HG03575 (cell line): ENCODE results near the gene MYL9.
"Not testable (repeated sequence)": the region's sequence is repeated elsewhere in the genome, so short reads cannot be mapped to it uniquely, and the experiment has no call there.

Source experiments
- ATAC-seq: cut with Tn5 transposase; IDR thresholded peaks from one replicate; pipeline ENCODE4 v1.9.1; 2021; ENCODE audit not compliant: unreplicated experiment, insufficient number of reproducible peaks, low FRiP score; ENCODE audit errors: extremely low read depth

MYL9 gene

GRCh38 chr20:36547186-36548005 is 6.1 kb downstream of the MYL9 start:
- ATAC-seq = no peak

DNA sequence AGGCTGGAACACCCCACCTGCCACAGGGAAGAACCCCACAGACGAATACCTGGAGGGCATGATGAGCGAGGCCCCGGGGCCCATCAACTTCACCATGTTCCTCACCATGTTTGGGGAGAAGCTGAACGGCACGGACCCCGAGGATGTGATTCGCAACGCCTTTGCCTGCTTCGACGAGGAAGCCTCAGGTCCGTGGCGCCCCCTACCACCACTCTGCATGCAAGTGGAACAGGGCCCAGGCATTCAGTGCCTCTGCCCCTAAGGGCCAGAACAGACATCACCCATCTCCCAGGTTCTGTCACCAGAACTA is 6.6 kb downstream of the MYL9 start:
- no peak for ATAC-seq

DNA sequence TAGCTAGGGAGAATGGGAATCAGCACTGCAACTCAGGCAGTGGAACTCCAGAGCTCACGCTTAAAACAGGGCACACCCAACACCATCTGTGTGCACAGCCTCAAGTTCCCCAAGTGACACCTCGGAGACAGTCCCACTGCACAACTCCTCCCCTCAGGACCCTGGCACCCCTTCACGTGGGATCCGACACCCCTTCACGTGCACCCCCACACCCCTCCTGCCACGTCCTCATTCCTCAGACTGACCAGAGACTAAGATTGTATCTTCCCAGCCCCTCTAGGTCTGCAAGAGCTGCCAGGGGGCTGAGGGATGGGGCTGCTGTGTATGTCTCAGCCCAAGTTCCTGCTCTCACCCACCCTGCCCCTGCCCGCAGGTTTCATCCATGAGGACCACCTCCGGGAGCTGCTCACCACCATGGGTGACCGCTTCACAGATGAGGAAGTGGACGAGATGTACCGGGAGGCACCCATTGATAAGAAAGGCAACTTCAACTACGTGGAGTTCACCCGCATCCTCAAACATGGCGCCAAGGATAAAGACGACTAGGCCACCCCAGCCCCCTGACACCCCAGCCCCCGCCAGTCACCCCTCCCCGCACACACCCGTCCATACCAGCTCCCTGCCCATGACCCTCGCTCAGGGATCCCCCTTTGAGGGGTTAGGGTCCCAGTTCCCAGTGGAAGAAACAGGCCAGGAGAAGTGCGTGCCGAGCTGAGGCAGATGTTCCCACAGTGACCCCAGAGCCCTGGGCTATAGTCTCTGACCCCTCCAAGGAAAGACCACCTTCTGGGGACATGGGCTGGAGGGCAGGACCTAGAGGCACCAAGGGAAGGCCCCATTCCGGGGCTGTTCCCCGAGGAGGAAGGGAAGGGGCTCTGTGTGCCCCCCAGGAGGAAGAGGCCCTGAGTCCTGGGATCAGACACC is 7.6 kb downstream of the MYL9 start:
- ATAC-seq = no peak

DNA sequence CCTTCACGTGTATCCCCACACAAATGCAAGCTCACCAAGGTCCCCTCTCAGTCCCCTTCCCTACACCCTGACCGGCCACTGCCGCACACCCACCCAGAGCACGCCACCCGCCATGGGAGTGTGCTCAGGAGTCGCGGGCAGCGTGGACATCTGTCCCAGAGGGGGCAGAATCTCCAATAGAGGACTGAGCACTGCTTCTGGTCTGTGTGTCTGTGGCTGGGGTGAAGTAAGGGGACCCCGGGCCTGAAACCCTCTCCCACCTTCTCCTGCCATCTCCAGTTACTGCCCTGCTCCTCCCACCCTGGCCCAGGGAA is 8.3 kb downstream of the MYL9 start:
- ATAC-seq = no peak

DNA sequence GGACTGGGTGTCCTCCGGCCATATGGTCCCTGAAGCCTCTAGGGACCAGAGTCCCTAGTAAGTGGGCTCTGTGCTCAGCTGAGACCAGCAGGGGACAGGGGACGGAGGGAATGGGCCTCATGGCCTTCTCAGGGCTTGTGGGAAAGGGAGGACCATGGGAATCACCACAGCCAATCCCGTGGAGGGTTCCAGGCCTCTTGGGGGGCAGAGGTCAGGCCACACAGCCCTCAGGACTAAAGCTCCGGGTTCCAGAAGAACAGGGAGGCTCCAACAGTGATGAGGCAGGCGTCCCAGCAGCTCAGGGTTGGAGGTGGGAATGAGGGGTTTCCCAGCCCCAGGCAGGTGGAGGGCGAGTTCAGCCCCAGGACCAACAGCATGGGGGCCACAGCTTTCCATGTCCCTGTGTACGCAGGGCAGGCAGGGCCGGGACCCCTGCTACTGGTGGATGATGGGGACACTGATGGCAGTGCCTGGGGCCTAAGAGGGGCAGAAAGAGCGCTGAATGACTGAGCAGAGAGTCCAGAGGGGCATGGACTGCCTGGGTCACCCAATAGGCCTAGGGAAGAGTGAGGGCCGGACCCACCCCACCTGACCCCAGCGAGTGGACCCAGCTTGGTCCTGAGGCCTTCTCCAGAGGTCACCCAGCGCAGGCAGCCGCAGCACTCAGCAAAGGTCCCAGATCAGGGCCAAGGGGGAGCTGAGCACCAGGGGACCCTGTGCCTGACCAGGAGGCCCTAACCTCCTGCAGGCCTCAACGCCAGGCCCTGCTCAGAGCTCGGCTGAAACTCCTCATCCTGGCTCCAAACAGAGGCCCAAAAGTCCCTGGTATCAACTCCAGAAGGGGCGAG is 8.8 kb downstream of the MYL9 start:
- no peak for ATAC-seq

- ATAC-seq = no peak
Observed at GRCh38 chr20:36550790-36551299, 9.5 kb downstream of the MYL9 start.

GRCh38 chr20:36555248-36555647 is 13.9 kb downstream of the MYL9 start:
- no peak for ATAC-seq

DNA sequence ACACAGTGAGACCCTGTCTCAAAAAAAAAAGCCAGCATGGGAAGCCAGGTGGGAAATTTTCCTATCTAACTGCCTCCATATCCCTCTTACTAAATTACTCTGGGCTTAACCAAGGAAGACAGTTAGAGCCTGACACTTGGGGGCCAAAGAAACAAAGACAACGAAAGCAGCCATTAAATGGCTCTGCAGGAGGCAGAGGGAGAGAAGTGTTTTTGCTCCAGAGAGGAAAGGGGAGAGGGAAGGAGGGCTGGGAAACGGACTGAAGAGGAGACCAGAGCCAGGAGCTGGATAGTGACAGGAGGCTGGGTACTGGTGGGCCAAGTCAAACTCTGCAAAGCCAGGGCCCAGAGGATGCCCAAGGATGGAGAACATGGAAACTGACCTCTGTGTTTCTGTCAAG is 21.4 kb downstream of the MYL9 start:
- no peak for ATAC-seq

- no peak for ATAC-seq
Observed at GRCh38 chr20:36563374-36563773, 22.1 kb downstream of the MYL9 start.

DNA sequence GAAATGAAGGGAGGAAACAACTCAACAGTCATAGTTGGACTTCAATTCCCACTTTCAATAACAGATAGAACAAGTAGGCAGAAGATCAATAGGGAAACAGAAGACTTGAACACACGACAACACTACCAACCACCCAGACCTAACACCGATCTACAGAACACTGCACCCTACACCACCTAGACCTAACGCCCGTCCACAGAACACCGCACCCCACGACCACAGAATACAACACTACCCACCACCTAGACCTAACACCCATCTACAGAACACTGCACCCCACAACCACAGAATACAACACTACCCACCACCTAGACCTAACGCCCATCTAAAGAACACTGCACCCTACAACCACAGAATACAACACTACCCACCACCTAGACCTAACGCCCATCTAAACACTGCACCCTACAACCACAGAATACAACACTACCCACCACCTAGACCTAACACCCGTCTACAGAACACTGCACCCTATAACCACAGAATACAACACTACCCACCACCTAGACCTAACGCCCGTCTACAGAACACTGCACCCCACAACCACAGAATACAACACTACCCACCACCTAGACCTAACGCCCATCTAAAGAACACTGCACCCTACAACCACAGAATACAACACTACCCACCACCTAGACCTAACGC is 22.9 kb downstream of the MYL9 start:
- not testable (repeated sequence) for ATAC-seq

DNA sequence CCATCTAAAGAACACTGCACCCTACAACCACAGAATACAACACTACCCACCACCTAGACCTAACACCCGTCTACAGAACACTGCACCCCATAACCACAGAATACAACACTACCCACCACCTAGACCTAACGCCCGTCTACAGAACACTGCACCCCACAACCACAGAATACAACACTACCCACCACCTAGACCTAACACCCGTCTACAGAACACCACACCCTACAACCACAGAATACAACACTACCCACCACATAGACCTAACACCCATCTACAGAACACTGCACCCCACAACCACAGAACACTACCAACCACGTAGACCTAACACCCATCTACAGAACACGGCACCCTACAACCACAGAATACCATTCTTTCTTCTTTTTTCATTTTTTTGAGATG is 23.4 kb downstream of the MYL9 start:
- not testable (repeated sequence) for ATAC-seq

- no peak for ATAC-seq
Observed at GRCh38 chr20:36565520-36565919, 24.2 kb downstream of the MYL9 start.

DNA sequence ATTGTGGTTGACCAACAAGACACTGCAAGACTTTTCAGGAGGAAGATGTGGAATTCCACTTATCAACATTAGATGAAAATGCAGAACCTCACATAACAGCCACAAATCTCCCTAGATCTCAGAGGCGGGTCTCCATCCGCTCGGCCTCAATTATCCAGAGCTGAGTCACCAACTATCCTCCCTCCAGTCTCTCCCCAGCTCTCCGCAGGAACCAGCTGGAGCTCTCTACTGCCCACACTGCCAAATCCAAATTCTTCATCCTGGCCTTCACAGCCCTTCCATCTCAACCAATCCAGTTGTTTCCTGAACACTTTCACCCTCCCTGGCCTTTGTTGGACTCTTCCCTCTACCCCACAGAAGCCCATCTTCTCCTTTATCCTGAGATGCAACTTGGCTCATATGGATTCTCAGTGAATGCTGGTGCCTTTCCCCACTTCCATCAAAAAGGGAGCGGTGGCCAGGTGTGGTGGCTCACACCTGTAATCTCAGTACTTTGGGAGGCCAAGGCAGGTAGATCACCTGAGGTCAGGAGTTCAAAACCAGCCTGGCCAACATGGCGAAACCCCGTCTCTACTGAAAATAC is 28.6 kb downstream of the MYL9 start:
- no peak for ATAC-seq

DNA sequence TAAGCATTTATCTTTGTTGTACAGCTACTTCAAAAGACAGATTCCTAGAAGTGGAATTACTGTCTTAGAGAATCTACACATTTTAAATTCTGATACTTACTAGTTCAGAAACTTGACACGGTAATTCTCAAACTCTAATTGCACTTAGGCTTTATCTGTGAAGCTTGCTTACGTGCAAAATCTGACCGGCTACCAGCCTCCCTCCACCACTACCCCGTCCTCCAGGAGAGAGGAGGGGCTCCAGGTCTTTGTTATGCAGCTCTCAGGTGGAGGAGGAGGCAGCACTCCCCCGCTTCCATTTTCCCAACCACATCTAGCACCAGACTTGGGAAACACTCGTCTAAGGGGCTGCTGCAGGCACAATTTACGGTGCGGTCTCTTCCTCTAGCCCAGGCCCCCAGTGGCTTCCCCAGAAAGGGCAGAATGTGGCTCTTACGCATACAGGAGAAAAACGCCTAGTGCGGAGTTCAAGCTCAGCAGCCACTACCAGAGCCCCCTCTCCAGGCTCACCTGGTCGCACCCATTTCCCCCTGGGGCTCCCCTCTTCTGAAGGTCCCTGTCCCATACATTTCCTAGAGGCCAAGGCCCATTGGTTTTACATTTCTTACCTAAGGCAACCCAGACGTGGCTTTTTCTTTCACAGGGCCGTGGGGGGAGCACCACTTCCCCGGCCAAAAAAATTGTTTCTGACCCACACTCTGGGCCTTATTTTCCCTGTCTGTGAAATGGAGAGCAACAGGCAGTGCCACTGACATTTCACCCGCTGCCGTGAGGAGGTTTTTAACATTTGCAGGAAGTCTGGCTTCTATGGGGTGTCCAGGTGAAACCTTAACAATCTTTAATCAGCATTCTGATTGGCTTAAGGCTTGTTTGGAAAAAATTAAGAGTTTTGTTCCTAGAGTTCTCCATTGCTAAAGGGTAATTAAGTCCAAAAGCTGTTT is 30.5 kb downstream of the MYL9 start:
- ATAC-seq = no peak

DNA sequence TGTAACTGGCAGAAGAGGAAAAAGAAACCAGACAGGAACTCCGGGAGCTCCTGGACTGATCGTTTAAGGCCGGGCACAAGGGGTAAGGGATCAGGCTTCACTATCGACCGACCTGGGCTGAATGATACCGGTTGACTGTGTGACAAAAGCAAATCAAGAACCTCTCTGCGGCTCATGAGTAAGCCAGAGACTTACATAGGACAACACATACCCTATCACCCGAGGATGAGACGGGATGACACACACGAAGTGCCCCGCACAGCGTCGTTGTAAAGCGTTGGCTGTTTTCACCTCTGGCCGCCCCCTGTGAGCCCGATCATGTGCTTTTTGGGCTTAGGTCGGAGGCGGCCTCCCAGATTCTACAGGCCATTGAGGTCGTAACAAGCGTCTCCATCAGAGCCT is 31.4 kb downstream of the MYL9 start:
- ATAC-seq = no peak

DNA sequence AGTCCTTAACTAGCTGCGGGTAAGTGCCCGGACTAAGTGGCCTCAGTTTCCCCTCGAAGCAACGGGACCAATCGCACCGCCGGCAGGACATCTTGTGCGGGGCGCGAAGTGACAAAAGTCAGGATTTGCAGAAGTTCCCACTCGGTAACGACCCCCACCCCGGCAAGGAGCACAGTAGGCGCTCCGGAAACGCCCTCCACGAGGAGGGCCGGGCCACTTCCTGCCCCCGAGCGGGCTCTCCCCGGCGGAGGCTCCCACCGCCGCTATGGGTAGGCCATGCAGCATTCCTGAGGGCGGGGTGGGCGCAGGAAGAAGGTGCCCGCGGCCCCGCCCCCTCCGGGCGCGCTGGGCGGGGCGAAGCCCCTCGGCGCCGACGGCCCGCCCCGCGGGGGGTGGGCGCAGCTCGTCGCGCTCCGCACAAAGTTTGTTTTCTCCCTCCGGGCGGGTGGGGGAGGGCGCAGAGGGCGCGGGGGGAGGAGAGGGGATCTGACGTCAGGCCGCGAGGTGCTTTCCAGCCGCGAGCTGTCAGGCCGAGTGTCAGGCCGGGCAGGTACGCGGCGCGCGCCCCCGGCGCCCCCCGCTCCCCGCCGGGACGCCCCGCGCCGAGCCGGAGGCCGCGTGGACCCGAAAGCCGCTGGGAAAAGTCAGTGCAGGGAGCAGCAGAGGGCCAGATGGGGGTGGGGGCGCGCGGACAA is 31.9 kb downstream of the MYL9 start, which contains the start of gene TGIF2:
Gene TGIF2, plus strand, starts transcription at position 495 of the 695 bp plus-strand sequence. CDS start 5,178 bp downstream, outside the sequence.
- ATAC-seq = no peak

DNA sequence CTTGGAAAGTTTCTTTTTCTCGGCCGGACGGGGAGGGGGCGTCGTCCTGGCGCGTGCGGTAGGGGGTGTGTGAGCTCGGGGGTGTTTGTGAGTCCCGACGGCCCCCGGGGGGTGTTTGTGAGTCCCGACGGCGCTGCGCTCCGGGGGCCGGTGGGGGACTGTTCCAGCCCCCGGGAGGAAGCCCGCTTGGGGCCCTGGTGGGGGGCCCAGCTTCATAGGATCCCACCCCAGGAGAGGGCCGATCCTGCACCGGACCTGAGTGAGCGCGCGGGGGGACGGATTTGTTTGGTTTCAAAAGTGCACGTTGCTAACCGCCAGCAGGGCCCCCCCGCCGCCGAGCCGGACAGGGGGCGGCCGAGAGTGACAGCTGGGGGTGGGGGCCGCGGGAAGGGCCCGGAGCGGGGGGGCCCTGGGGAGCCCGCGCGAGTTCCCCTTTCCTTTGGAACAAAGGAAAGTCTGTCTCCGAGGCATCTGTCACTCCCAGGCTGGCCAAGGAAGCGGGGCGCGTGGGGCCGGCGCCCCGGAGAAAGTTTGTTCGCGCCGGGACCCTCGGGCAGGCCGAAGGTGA is 32.6 kb downstream of the MYL9 start:
- no peak for ATAC-seq
